Melanocyte of skin (primary cell): ENCODE results near the gene FOXL3. TPM values are rescaled to one million over a fixed set of nuclear protein-coding genes. Genes with fewer than 3 reads are reported as not detected.

Experiments used
- total RNA-seq, 2 donors: library from RNA; depleted of rRNA; stranded (reverse); fragments of >200 nt; gene quantifications; 2 replicates each; pipeline ENCODE4 v1.2.3, GENCODE V29; 2012

Gene FOXL3
- not detected for total RNA-seq

GRCh38 chr7:289756-290553, at the start of gene FOXL3:
TSS of gene FOXL3 (plus strand) at chr7:290170. CDS start at chr7:290170, 0 bp downstream.

Other genes starting within 250 kb of the FOXL3 start
- 1 to 10 TPM; 5.3 to 6.9 TPM for gene FAM20C, start 97.6 kb upstream of the FOXL3 start, total RNA-seq
- gene PDGFA, start 229.7 kb downstream of the FOXL3 start, total RNA-seq = under 1 TPM; under 0.01 to 1.00 TPM